Endothelial cell of umbilical vein (primary cell): ENCODE data around the gene TSTD2. TPM values are rescaled to one million over a fixed set of nuclear protein-coding genes. Genes with fewer than 3 reads are reported as not detected.
"Not testable (repeated sequence)": the region's sequence is repeated elsewhere in the genome, so short reads cannot be mapped to it uniquely, and the experiment has no call there.

ENCODE experiments used
- BruUV-seq: library from RNA; stranded (reverse); fragments of 400-500 nt; replicated peaks from 2 replicates; lab custom pipeline; 2021; lab: Mats Ljungman, UMichigan
- CTCF ChIA-PET: fragments of 300-600, 350-600 bp; sonication (Branson Sonifier 250); formaldehyde crosslinking; loops from one replicate; lab custom pipeline; 2021; ENCODE audit warnings: antibody characterized with exemption, inconsistent platforms; lab: Charles Lee
- POLR2A ChIA-PET: fragments of 300-600, 350-600 bp; sonication (Branson Sonifier 250); formaldehyde crosslinking; loops from one replicate; lab custom pipeline; 2021; ENCODE audit warnings: antibody characterized with exemption, inconsistent platforms; lab: Charles Lee
- DNase-seq: peaks from one replicate; pipeline ENCODE4 v3.0.0-alpha.2; 2011; ENCODE audit warnings: low read depth, low spot score
- FAIRE-seq: peaks from 2 replicates; lab custom pipeline; 2011; peaks lifted over from hg19 to GRCh38; lab: Jason Lieb, UNC
- H2AFZ ChIP-seq: 2 replicates; pipeline ENCODE4 v1.6.0; 2012; ENCODE audit warnings: low read depth, low read length, control low read depth, inconsistent platforms
- H3K27ac ChIP-seq: 2 replicates; pipeline ENCODE4 v1.5.1; 2011; ENCODE audit warnings: low read depth, mild to moderate bottlenecking, control low read depth, low read length, moderate library complexity; ENCODE audit not compliant: insufficient read depth
- H3K27me3 ChIP-seq, 2 experiments: 2 replicates each; pipeline versions ENCODE4 v1.6.0 to v1.6.1; 2011; ENCODE audit warnings: low read length in 2 of 2, mixed read lengths in 1 of 2; ENCODE audit not compliant: control insufficient read depth in 2 of 2, insufficient read depth in 2 of 2
- H3K36me3 ChIP-seq, 2 experiments: 2 replicates in 1 of 2; 3 replicates in 1 of 2; pipeline ENCODE4 v1.5.1; 2011; ENCODE audit warnings: low read length in 2 of 2, mild to moderate bottlenecking in 1 of 2, moderate library complexity in 1 of 2; ENCODE audit not compliant: control insufficient read depth in 2 of 2, insufficient read depth in 2 of 2; ENCODE audit errors: extremely low read depth in 1 of 2
- H3K4me1 ChIP-seq: 3 replicates; pipeline ENCODE4 v1.5.1; 2011; ENCODE audit warnings: mild to moderate bottlenecking, low read length; ENCODE audit not compliant: control insufficient read depth, insufficient read depth; ENCODE audit errors: extremely low read depth
- H3K4me2 ChIP-seq: 2 replicates; pipeline ENCODE4 v1.6.1; 2011; ENCODE audit warnings: low read length, control low read depth, mixed read lengths; ENCODE audit not compliant: insufficient read depth
- H3K4me3 ChIP-seq, 3 experiments: fragments of 200-600 bp in 1 of 3; sonication (generic), shearing (Covaris generic) in 1 of 3; replicated peaks in 1 of 3; 2 replicates each; pipeline ENCODE4 v1.5.1; 2011 to 2016; ENCODE audit warnings: control low read depth in 3 of 3, low read length in 3 of 3, mild to moderate bottlenecking in 2 of 3, inconsistent platforms in 1 of 3, low read depth in 1 of 3, moderate library complexity in 1 of 3; ENCODE audit not compliant: insufficient read depth in 1 of 3
- H3K79me2 ChIP-seq: 2 replicates; pipeline ENCODE4 v1.6.0; 2012; ENCODE audit warnings: low read length, inconsistent platforms; ENCODE audit not compliant: control insufficient read depth, insufficient read depth
- H3K9ac ChIP-seq: replicated peaks from 2 replicates; pipeline ENCODE3; 2011; ENCODE audit warnings: low read length, control low read depth; ENCODE audit not compliant: insufficient read depth; ENCODE audit errors: extremely low read depth
- H3K9me1 ChIP-seq: replicated peaks from 3 replicates; pipeline ENCODE4 v1.6.0; 2011; ENCODE audit warnings: mild to moderate bottlenecking, low read length; ENCODE audit not compliant: control insufficient read depth, insufficient read depth; ENCODE audit errors: extremely low read depth
- H3K9me3 ChIP-seq: replicated peaks from 2 replicates; pipeline ENCODE4 v1.5.1; 2012; ENCODE audit warnings: low read length, inconsistent platforms; ENCODE audit not compliant: control insufficient read depth, insufficient read depth
- H4K20me1 ChIP-seq: replicated peaks from 2 replicates; pipeline ENCODE3; 2011; ENCODE audit warnings: mild to moderate bottlenecking, low read length; ENCODE audit not compliant: control insufficient read depth, insufficient read depth; ENCODE audit errors: extremely low read depth
- EZH2 ChIP-seq: IDR thresholded peaks from 2 replicates; pipeline ENCODE4 v1.6.1; 2012; ENCODE audit warnings: borderline replicate concordance, low read depth, mild to moderate bottlenecking, moderate library complexity, low read length, inconsistent platforms; ENCODE audit not compliant: severe bottlenecking
- FOS ChIP-seq: IDR thresholded peaks from 2 replicates; pipeline ENCODE4 v1.6.1; 2011; ENCODE audit warnings: mild to moderate bottlenecking, low read length, moderate library complexity, borderline replicate concordance; ENCODE audit not compliant: insufficient read depth
- GATA2 ChIP-seq: IDR thresholded peaks from 2 replicates; pipeline ENCODE4 v1.7.0; 2011; ENCODE audit warnings: low read depth, mild to moderate bottlenecking, moderate library complexity, mixed read lengths, low read length; ENCODE audit not compliant: insufficient read length, insufficient read depth
- JUN ChIP-seq: IDR thresholded peaks from 2 replicates; pipeline ENCODE4 v1.6.1; 2011; ENCODE audit warnings: borderline replicate concordance, low read depth; ENCODE audit not compliant: insufficient read length, insufficient read depth
- MYC ChIP-seq: IDR thresholded peaks from one replicate; pipeline ENCODE4 v1.6.1; 2011; ENCODE audit warnings: mild to moderate bottlenecking, low read depth, low read length
- POLR2A ChIP-seq: IDR thresholded peaks from 2 replicates; pipeline ENCODE4 v1.6.1; 2012; ENCODE audit warnings: low read depth, mild to moderate bottlenecking, control low read depth, low read length
- dilution Hi-C: fragments of 300-500 bp; cut with MboI; formaldehyde crosslinking; loops from one replicate; pipeline ENCODE4 v1.15.0; 2019; ENCODE audit warnings: low sequenced_read_pairs; ENCODE audit not compliant: extremely low pct_ligation_motif_present
- intact Hi-C: fragments of 100-400 bp; cut with micrococcal nuclease; formaldehyde crosslinking; loops from one replicate; pipeline ENCODE4 v1.10.0; 2022
- polyA plus RNA-seq, 4 experiments: library from polyadenylated mRNA; depleted of rRNA in 3 of 4; stranded (reverse) in 3 of 4; unstranded in 1 of 4; fragments of >200 nt; gene quantifications; 2 replicates each; pipeline versions ENCODE4 v1.2.1 to v1.2.3, GENCODE V29; 2011 to 2012; ENCODE audit warnings: missing spikeins in 1 of 4
- total RNA-seq: library from RNA; stranded (reverse); gene quantifications from 2 replicates; pipeline ENCODE4 v1.2.3, GENCODE V29; 2021

Gene TSTD2
- total and polyA plus RNA-seq, 2 donors (not counting 3 experiments of a cell fraction or from before 2014, with no cell fraction given): 13.7 to 15.9 TPM

DNA sequence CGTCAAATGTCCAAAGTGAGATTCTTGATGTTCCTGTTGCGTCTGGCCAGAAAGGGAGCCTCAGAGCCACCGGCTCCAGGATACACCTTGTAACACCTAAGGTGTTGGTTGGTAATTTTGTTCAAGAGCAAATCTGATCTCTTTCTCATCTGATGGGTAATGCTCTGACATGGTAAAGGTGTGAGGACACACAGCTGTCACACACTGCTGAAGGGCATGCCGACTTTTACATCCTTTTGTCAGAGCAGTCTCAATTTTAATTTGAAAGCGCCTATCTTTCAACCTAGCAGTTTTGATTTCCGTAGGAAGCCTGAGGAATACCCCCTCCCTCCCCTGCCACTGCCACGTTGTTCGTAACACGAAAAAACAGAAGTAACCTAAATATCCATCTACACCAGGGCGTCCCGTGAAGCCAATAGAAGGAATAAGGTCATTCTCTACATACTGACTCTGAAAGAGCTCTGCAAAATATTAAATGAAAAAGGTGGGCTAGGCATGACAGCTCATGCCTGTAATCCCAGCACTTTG lies 57.4 kb downstream of the TSTD2 start:
- Histone ChIP-seq H3K27ac (no peak overlapping the region), H3K4me1 (no peaks in the 10 kb centered on the region), H3K36me3 (no peaks in the 10 kb centered on the region), H3K9me1 (no peaks in the 10 kb centered on the region), H3K4me2 (no peak overlapping the region), H3K79me2 (no peaks in the 10 kb centered on the region), H3K4me3 (no peak overlapping the region), H3K9me3 (no peaks in the 10 kb centered on the region), H3K27me3 (peaks cover 0 to 4% of the 10 kb centered on the region in 2 experiments), H3K9ac (no peak overlapping the region), H2AFZ (no peak overlapping the region), H4K20me1 (no peaks in the 10 kb centered on the region)
- no peak for FAIRE-seq
- no peak for DNase-seq
- intact Hi-C loops: loop anchor here (5.0 kb wide), 1 partner anchor 212 kb away; no protein-coding TSS in a partner anchor
- POLR2A ChIA-PET: no interaction called here
- BruUV-seq: no TSS peak
- CTCF ChIA-PET: interaction anchor here (0.7 to 0.8 kb wide), 2 partner anchors 23 to 40 kb away, joined by 4 to 7 read pairs; no protein-coding TSS in a partner anchor
- TF ChIP-seq FOS: no peak
- TF ChIP-seq JUN: no peak
- TF ChIP-seq POLR2A: no peak
- TF ChIP-seq MYC: no peak
- no peak for TF ChIP-seq GATA2
- no peak for TF ChIP-seq EZH2
- dilution Hi-C loops: no loop called here

DNA sequence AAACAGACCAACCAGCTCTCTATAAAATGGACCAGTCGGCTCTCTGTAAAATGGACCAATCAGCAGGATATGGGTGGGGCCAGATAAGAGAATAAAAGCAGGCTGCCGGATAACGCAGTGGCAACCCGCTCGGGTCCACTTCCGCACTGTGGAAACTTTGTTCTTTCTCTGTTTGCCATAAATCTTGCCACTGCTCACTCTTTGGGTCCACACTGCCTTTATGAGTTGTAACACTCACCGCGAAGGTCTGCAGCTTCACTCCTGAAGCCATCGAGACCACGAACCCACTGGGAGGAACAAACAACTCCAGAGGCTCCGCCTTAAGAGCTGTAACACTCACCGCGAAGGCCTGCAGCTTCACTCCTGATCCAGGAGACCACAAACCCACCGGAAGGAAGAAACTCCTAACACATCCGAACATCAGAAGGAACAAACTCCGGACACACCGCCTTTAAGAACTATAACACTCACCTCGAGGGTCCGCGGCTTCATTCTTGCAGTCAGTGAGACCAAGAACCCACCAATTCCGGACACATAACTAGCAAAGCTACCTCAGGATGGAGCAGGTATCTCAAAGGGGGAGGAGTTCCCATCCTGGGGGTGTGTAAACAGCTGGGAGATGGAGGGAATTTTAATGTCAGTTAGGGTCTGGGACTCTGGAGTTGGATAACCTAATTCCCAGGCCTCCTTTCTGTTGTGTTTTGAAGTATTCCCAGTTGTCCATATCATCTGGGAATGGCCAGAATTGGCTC lies 58.1 kb downstream of the TSTD2 start:
- H4K20me1 ChIP-seq, H3K27ac ChIP-seq, H3K36me3 ChIP-seq, H3K4me2 ChIP-seq, H3K4me3 ChIP-seq, FAIRE-seq, POLR2A ChIA-PET, H3K79me2 ChIP-seq, H2AFZ ChIP-seq, H3K9me3 ChIP-seq, dilution Hi-C loops, DNase-seq, H3K4me1 ChIP-seq, H3K27me3 ChIP-seq, BruUV-seq, H3K9ac ChIP-seq, H3K9me1 ChIP-seq: not testable (repeated sequence)
- CTCF ChIA-PET: interaction anchor here (1.2 kb wide), 1 partner anchor 24 kb away, joined by 3 read pairs; no protein-coding TSS in a partner anchor
- intact Hi-C loops: loop anchor here (5.0 kb wide), 1 partner anchor 212 kb away; no protein-coding TSS in a partner anchor

GRCh38 chr9:97574101-97574571 lies 59.0 kb downstream of the TSTD2 start:
- H3K36me3 ChIP-seq, dilution Hi-C loops, POLR2A ChIA-PET, H3K4me2 ChIP-seq, H3K27me3 ChIP-seq, H3K27ac ChIP-seq, BruUV-seq, H3K79me2 ChIP-seq, H3K9me1 ChIP-seq, H2AFZ ChIP-seq, FAIRE-seq, H3K9ac ChIP-seq, DNase-seq, H3K4me3 ChIP-seq, H3K9me3 ChIP-seq, H3K4me1 ChIP-seq, intact Hi-C loops, H4K20me1 ChIP-seq: not testable (repeated sequence)
- CTCF ChIA-PET: interaction anchor here (1.2 kb wide), 1 partner anchor 25 kb away, joined by 3 read pairs; no protein-coding TSS in a partner anchor
